Panc1 (cell line): ENCODE measurements around the gene UGGT1.

Source experiments
- CTCF ChIP-seq: fragments of 450-650 bp; IDR thresholded peaks from 2 replicates; pipeline ENCODE4 v1.5.1; 2017; ENCODE audit warnings: mild to moderate bottlenecking
- POLR2AphosphoS5 ChIP-seq: IDR thresholded peaks from 2 replicates; pipeline ENCODE4 v1.6.1; 2012; ENCODE audit warnings: mild to moderate bottlenecking, low read depth, low read length, moderate library complexity
- SIN3A ChIP-seq: IDR thresholded peaks from 2 replicates; pipeline ENCODE4 v1.6.1; 2012; ENCODE audit warnings: low read depth, mild to moderate bottlenecking, low read length, moderate library complexity, borderline replicate concordance; ENCODE audit not compliant: insufficient read depth
- TCF7L2 ChIP-seq: IDR thresholded peaks from 2 replicates; pipeline ENCODE4 v1.6.1; 2011; ENCODE audit warnings: mild to moderate bottlenecking, low read depth, low read length, inconsistent platforms

- TF ChIP-seq CTCF (no peak), POLR2AphosphoS5 (no peak), SIN3A (no peak), TCF7L2 (no peak)
These were observed 32.9 kb upstream of the UGGT1 start for GRCh38 chr2:128058114-128058513.
